ENCODE data around the gene EIF5A.

DNA sequence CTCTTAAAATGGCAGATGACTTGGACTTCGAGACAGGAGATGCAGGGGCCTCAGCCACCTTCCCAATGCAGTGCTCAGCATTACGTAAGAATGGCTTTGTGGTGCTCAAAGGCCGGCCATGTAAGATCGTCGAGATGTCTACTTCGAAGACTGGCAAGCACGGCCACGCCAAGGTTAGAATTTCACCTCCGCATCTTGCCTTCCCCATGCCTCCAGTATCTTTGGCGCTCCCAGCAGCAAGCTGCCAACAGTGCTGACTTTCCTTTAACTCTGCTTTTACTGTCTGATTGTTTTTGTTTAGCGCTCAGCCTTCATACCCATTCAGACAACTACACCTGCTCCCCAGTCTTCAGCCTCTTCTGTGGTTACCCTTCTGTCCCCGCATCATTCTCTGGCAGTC is 2.2 kb downstream of the EIF5A start:
- TF ChIP-seq, protein P1, sequence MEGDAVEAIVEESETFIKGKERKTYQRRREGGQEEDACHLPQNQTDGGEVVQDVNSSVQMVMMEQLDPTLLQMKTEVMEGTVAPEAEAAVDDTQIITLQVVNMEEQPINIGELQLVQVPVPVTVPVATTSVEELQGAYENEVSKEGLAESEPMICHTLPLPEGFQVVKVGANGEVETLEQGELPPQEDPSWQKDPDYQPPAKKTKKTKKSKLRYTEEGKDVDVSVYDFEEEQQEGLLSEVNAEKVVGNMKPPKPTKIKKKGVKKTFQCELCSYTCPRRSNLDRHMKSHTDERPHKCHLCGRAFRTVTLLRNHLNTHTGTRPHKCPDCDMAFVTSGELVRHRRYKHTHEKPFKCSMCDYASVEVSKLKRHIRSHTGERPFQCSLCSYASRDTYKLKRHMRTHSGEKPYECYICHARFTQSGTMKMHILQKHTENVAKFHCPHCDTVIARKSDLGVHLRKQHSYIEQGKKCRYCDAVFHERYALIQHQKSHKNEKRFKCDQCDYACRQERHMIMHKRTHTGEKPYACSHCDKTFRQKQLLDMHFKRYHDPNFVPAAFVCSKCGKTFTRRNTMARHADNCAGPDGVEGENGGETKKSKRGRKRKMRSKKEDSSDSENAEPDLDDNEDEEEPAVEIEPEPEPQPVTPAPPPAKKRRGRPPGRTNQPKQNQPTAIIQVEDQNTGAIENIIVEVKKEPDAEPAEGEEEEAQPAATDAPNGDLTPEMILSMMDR (IDR thresholded peaks at IDR 0.05; ENCODE audit: poor library complexity) = no peak
- TF ChIP-seq EZH2phosphoT487 (IDR thresholded peaks at IDR 0.05; ENCODE audit: low read depth, severe bottlenecking, unreplicated experiment) (no peak), EZH2 (IDR thresholded peaks at IDR 0.05; ENCODE audit: borderline replicate concordance) (no peak)

All from hepatocyte (in vitro differentiated cells).